Fibroblast of lung (primary cell): ENCODE measurements around the gene HBM.

Experiments
- CTCF ChIP-seq, 2 donors: IDR thresholded peaks in 1 of 2; conservative IDR thresholded peaks in 1 of 2; 1 replicate in 1 of 2; 2 replicates in 1 of 2; pipeline ENCODE4 v1.5.1; 2011 to 2012; ENCODE audit warnings: low read length in 2 of 2, control low read depth in 1 of 2, inconsistent platforms in 1 of 2, low read depth in 1 of 2, mild to moderate bottlenecking in 1 of 2
- EZH2 ChIP-seq: IDR thresholded peaks from 2 replicates; pipeline ENCODE4 v1.5.1; 2012; ENCODE audit warnings: low read length, control low read depth, mild to moderate bottlenecking; ENCODE audit errors: missing control alignments

GRCh38 chr16:132120-132519 lies 33.7 kb upstream of the HBM start:
- no peak for TF ChIP-seq CTCF (conservative IDR thresholded peaks at IDR 0.05 in 1 of 2, IDR thresholded peaks at IDR 0.05 in 1 of 2; ENCODE audit: low read depth in 1 of 2, low read length in 2 of 2)
- no peak for TF ChIP-seq EZH2
